AG20443 (cell line): ENCODE results near the gene KIRREL3.

ENCODE experiments used
- DNase-seq: peaks from one replicate; pipeline ENCODE4 v3.0.0; 2012; ENCODE audit warnings: low spot score, mixed read lengths

The KIRREL3 gene

DNA sequence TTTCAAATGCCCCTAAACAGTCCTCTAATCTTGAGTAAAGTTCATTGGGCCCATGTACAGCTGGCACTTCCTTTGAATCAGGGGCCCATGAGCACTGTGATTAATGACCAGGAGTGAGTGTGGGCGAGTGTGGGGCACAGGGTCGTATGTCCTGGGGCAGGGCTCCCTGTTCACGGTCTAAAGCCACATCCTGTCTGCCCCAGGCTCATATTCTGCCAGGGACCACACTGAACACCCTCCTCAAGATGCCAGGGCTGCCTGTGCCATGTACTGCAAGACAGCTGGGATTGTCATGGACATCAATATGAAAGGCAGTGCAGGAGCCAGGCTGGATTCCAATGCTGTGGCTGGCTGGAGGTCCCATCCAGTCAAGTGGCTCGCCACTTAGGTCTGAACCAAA, 130.5 kb downstream of the KIRREL3 start:
- DNase-seq, result no peak

DNA sequence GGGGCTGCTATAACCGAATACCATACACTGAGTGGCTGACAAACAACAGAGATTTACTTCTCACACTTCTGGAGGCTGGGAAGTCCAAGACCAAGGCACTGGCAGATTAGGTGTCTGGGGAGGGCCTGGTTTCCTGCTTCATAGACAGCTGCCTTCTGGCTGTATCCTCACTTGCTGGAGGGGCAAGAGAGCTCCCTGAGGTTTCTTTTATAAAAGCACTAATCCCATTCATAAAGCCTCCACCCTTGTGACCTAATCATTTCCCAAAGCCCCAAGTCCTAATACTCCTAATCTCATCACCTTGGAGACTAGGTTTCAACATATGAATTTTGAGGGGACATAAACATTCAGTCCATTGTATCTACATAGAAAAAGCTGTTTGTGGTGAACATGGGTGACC, 131.8 kb downstream of the KIRREL3 start:
- no peak for DNase-seq

DNA sequence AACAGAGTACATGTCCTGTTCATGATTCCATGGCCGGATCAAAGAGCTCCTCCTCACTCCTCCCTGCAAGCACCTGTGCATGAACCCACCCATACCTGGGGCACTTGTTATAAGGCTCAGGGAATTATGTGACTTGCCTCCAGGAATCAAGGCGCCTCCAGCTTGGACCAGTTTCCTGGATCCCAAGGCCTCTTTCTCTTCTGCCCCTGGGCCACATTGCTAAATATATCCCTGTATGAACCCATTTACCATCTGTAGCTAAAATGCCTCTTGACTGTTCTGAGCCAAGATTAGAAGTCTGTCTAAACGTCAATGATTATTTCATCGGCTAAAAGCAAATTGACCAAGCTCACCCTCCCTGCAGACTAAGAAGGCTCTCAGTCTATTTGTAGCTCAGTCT, 135.6 kb downstream of the KIRREL3 start:
- DNase-seq, result no peak

DNA sequence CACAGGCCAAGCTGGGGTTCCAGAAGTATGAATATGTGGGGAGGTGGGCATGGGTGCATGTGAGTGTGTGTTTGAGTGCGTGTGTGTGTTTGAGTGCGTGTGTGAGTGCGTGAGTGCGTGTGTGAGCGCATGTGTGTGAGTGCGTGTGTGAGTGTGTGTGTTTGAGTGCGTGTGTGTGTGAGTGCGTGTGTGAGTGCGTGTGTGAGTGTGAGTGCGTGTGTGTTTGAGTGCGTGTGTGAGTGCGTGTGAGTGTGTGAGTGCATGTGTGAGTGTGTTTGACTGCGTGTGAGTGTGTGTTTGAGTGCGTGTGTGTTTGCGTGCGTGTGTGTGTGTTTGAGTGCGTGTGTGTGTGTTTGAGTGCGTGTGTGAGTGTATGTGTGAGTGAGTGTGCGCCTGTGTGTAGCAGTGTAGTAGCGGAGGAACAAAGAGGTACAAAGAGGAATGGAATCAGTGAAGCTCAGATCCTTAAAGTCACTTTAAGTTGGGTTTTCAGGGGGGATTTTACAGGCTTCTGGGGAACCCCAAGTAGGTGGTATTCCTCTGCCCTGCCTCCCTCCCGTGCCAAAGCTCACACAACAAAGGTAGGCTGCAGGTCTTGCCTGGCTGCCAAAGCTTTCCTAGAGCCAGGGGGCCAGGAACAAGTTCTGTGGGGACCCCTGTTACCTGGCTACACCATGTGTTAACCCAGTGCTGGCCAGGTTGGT, 137.1 kb downstream of the KIRREL3 start:
- DNase-seq, result no peak

DNA sequence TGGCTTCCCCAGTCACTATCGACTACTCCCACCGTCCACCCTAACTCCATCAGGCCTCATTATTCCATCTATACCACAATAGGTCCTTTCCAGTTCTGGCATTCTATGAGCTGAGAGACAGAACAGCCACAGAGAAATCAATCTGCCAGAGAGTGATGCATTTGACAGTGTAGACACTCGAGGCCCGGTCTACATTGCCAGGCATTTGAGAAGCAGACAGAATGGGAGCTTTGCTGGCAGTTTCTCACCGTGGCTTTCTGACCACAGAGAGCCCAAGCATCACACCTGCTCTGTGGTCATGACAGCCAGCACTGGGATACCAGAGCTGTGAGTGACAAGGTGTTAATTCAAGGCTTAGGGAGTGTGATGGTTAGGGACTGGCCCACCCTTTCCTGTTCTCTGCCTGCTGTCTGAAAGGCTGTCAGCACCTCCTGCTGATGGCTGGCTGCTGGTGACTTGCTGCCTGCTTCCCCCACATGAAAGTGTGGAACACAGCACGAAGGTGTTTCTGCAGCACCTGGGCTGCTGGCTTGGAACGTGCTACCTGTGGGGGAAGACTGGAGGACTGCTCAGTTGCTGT, 137.8 kb downstream of the KIRREL3 start:
- DNase-seq, result no peak

DNA sequence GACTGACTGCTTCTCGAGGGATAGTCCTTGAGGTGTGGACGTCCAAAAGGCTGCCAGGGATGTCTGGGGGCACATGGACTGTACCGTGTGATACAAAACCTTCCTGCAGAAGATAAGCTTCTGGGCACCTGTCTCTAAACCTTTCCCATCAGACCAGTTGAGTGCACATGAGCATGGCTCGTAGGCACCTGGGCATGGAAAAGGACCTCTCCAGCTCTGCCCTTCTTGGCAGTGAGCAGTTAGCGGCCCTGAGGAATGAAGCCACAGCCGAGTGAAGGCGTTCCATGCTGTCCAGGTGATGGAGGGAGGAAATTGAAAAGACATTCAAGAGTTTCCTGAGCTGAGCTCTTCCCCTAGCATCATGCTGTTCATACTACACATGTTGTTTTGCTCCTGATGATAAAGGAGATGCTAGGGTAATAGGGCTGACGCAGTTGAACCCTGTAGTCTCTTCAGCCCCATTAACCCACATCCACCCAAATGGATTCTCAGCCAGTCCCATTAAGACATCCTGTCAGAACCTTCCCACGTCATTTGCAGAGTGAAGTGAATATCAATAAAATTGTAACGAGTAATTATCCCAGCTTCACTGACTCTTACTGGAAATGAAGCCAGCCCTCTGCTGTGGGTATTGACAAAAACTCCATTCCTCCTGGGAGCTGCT, 138.6 kb downstream of the KIRREL3 start:
- DNase-seq, result no peak

DNA sequence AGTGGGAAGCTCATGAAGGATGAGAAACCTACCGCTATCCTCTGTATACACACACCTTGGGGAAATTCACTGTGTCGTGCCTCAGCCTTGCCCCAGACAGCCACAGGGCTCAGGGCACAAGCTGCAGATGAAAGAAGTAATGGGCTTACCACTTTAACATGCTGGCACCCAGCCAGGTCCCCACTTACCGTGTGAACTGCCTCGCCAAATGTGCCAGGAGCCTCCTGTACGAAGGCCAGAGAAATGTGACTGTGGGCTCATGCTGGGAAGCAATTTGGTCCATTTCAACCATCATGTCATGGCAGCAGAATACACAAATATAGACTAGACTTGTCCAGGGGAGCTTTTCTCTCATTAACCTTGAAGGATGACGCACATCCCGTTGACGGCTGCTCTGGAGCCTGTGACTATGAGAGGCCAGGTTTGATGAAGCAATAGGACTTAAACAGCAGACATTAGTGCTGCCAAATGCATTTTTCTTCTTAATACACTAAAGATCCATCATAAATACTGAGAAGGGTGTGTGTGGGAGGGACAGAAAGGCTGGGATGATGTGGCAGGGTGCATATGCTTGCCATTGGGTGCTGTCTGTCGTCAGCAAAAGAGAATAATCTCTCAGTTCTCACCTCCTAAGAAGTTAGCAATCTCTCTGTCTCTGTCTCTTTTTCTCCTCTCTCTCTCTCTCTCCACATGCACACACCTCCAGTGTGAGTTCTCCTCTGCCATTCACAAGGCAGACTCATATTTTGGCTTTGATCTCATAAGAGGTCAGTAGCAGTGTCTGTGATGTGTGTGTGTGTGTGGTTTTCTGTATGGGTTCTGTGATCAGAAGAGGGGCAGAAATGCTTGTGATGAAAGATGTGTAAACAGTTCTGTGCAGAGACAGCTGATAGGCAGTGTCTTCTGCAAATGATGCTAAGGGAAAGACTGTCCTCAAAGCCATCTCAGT, 142.4 kb downstream of the KIRREL3 start:
- no peak for DNase-seq

DNA sequence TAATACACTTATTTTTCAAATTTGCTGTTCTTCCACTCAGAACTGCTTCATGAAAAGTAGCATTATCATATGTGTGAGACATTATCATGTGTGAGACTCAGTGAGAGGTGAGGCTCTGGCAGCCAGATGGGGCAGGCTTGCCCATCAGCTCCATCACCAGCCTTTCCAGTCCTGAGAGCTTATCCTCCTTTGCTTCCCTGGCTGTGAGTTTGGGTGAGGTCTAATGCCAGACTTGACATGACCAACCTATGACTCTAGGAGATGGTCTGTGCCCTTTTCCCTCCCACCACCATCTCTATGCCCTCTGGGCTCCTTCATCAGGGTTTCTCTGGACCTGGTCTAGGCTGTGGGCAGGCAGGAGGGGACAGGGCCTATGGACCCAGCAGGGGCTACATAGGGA, 145.0 kb downstream of the KIRREL3 start:
- DNase-seq, result no peak

DNA sequence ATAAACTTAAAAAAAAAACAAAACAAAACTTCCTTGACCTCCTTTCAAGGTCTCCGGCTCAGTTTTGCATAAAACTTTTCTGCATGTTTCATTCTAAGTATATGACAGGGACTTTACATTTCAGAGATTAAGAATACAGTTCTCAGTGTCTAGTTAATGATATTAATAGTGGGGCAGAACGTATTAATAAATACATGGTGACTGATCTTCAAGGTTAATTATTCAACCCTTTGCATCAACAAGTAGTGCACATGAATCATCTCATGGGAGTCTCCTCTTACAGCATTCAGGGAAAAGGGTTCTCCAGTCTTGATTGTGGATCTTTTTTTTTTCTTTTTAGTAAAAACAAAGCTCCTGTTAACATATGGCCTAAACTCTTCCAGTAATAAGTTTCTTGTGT, 146.8 kb downstream of the KIRREL3 start:
- DNase-seq, result no peak

DNA sequence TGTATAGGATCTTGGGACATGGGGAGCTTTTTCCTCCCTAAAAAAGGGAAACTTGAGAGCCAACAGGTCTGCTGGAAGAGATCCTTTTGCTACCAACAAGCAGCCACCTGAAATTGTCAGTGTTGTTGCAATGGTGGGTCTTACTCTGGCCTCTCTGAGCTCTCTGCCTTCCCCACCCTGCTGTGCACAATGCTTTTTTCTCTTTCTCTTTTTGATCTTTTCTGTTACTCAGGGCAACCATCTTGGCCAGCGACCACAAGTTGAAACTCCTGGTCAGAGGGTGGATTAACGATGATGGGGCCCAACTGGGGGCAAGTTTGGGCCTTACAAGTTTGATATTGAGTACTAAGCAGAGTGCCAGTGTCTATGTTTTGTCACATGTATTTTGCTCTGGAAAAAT, 155.8 kb downstream of the KIRREL3 start:
- DNase-seq, result no peak

DNA sequence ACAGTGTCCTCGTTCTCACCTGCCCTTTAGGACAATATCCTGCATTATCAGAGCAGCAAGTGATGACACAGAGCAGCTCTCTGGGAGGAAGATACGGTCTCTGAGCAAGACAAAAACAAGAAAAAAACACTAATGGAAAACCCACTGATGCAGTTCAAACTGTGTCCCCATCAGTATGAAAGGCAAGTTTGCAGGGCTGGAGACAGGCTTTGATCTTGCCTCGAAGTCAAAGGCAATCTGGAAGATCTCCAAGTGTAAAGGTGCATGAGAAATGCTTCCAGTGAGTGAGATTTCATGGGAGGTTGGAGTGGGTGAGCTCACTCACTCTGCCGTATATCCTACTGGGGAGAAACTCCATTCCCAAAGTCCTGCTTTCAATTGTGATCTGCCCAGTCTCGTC, 157.5 kb downstream of the KIRREL3 start:
- DNase-seq, result no peak

DNA sequence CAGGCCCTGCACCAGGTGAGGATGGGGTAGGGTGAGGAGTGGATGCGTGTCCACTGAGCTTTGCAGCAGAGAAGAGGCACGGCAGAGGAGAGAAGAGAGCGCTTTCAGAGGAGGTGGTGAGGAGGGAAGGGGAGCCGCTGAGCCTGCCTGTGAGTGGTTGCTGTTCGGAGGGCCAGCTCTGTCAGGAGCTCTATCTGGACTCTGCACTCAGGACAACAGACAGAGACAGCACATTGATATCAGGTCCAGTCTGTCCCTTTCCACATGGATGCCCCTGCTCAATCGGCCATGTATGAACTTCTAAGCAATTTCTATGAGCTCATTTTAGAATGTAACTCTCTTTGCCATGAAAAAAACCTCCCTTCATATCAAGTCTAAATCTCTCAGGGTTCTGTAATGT, 158.6 kb downstream of the KIRREL3 start:
- no peak for DNase-seq

DNA sequence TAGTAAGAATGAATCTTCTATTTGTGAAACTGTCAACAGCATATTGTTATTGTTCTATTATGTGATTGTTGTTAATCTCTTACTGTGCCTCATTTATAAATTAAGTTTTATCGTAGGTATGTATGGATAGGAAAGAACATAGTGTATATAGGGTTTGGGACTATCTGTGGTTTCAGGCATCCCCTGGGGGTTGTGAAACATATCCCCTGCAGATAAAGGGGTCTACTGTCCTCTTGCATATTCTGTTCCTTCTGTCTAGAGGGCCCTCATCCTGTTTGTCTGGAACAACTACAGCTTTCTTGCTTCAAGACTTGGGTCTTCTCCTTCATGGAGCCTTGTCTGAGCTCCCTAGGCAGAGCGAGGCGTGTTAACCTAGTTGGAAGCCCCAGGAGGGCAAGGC, 159.6 kb downstream of the KIRREL3 start:
- DNase-seq, result no peak

DNA sequence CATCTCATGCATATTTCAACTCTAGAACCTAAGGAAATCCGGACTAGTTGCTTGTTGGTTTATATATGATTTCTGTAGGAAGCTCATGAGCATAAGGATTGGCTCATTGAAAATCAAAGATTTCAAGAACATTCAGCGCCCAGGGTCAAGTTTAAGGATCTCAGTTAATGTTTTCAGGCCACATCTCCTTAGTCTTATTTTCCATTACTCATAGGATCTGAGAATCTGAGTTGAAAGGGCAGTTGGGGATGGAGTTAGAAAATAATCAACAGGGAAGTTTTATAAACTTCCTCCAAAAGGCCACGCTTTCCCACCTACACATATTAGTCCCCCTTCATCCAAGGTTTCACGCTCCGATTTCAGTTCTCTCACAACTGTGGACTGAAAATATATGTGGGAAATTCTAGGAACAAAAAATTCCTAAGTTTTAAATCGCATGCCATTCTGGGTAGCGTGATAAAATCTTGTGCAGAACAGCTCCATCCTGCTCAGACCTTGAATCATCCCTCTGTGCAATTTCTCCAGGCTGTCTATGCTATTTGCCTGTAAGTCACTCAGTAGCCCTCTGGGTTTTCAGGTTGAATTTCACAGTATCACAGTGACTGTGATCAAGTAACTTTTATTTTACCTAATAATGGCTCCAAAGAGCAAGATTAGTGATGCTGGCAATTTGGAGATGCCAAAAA, 160.2 kb downstream of the KIRREL3 start:
- DNase-seq, result peak; percentile 63

DNA sequence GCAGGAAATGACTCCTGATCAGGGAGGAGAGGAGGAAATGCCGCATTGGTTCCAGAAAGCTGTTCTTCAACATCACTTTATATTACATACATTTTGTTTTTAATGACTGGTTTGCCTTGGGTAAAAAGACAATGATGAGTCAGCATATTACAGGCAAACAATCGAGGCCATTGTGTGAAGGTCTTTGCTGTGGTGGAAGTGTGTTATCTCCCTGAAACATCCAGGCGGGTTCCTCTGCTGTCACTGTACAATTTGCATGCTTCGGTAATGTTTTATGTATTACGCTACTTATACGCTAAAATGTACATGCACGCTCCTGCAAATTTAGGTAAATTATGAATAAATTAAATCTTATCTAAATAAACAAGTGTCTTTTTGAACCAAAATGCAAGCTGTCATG, 161.1 kb downstream of the KIRREL3 start:
- DNase-seq, result no peak

DNA sequence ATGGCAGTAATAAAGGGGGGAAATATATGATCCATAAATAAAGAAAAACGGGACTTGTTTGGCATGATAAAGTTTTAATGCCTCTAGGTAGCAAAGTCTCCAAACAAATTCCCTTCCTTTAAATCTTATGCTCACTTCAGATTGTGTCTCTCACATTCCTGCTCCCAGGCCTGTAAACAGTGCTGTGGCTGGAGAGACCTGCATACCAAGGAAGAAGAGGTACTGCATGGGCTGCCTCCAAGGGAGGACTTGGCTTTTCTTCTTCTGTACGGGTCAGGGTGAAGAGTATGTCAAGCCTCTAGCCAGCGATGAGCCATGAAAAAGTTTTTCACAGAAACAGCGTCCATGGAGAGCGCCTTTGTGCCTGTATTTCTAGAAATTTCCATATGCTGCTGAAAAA, 161.8 kb downstream of the KIRREL3 start:
- DNase-seq, result no peak

DNA sequence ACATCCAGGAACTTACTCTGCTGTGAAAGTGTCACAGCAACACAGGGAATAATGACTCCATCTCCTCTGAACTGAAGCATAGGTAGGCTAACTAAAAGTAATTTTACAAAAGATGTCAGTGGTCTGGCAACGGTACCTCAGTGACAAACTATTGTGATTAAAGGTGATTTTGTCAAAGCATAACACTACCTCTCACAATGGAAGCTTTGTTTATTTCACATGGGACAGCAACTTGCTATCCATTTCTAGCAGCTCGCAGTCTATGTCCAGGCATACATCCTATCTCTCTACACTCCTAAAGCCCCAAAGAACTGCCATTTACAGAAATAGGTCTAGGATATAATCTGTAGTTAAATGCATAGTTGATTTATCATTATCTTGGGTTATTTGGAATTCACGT, 163.0 kb downstream of the KIRREL3 start:
- no peak for DNase-seq

DNA sequence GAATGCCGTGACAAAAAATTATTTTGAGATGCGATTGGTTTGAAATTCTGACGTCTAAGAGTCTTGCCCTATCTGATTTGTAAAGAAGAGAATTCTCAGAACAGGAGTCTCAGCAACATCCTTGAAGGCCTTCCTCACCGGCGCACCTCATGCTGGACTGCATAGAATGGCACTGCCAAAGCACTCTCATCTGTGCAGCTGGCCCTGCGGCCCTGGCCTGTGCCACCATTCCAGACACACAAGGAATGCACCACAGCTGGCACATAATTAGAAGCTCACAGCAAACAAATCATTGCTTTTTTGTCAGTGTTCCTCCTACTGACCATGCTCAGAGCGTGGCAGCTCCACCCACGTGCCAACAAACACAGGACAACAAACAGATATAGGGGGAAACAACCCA, 166.0 kb downstream of the KIRREL3 start:
- DNase-seq, result peak; percentile 45

DNA sequence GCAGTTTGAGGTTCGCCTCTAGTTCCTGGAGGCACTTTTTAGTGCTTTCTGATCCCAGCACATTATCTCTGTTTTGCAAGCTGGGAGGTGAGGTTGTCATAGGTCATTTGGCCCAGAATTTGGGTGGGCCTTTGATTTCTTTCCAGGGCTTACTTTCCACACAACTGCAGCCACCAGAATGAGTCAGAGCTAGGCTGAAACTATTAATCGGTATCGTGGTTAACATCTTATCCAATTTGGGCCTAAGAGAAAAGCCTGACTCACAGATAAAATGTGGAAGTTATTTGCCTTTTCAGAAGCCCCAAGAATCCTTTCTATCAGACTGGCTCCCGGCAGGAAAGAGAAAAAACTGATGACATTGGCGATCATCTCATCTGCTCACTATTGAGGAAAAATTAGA, 166.4 kb downstream of the KIRREL3 start:
- peak; percentile 81 for DNase-seq

DNA sequence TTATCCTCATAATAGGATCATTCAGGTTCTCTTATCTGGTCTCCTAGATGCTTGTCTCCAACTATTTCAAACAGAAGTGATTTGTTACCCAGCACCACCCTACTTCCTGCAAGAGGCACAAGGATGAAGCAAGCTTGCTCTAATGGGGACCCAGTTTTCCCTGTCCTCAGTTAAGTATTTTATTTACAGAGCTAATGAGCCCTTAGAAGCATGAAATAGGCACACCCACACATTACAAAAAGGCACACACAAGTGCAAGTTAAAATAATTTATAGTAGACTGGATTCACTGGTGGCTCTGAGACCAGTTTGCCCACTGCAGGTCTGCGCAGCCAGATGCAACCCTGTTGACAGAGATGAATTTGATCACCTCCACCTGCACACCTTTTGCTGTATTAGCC, 167.5 kb downstream of the KIRREL3 start:
- no peak for DNase-seq

DNA sequence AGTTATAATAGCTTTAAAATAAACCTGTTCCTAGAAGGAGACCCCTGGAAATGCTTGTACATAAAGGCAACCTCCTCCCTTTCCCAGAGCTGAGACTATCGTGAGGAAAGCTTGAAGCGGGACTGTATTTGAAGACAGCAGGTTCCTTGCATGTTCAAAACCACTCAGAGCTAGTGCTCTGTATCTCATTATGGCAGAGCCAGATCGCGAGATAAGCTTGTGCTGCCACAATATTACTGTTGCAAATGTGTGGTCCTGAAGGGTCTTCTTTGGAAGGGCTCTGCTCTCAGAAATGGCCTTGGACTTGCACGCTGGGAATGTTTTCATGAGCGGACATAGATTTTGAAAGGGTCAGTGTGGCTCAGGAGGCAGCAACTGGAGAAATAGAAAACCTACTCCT, 168.2 kb downstream of the KIRREL3 start:
- no peak for DNase-seq

DNA sequence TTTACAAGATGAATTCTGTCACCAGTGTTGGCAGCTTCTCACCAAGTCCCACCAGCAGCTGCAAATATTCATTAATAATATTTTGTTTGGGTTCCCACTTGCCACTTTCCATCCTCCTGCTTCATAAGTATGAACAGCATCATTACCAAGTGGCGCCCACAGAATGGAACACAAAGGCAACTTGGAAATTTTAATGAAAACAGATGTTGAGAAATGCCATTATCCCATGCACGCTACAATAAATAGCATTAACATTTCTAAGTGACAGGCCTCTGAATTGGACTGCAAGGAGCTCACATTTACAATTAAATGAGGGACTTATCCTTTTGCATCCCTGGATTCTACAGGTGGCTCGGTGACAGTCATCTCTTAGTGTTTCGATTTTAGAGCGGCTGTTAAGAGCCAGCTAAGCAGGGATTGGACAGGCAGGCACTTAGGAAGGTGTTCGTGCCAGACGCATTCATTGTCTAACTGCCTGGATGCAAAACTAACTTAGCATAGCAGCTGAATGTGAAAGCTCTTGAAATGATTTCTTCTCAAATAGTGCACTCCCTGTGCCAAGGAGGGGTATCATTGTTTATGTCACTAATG, 170.3 kb downstream of the KIRREL3 start:
- DNase-seq, result peak; percentile 25
